HepG2 (cell line): ENCODE measurements around the gene RABEP2. TPM values are rescaled to one million over a fixed set of nuclear protein-coding genes. Genes with fewer than 3 reads are reported as not detected.

ENCODE experiments used
- CHCHD3 ChIP-seq: sonication (generic); formaldehyde crosslinking; IDR thresholded peaks from 2 replicates; pipeline ENCODE4 v1.8.0; 2022; ENCODE audit warnings: mild to moderate bottlenecking, missing genetic modification reagents, moderate library complexity
- EP300 ChIP-seq, 3 experiments: sonication (generic) in 1 of 3; formaldehyde crosslinking in 1 of 3; IDR thresholded peaks; 2 replicates each; pipeline versions ENCODE4 v1.5.1 to v1.6.1; 2011 to 2020; ENCODE audit warnings: low read depth in 2 of 3, low read length in 2 of 3, borderline replicate concordance in 1 of 3, improper control_type of control experiment in 1 of 3, mild to moderate bottlenecking in 1 of 3, missing genetic modification reagents in 1 of 3, moderate library complexity in 1 of 3
- FOXA1 ChIP-seq, 2 experiments: fragments of 450-650 bp in 1 of 2; sonication (generic) in 1 of 2; formaldehyde crosslinking in 1 of 2; IDR thresholded peaks; 2 replicates each; pipeline versions ENCODE4 v1.4.0 to v1.6.1; 2016 to 2020; ENCODE audit warnings: missing genetic modification reagents in 1 of 2
- KAT8 ChIP-seq: IDR thresholded peaks from 2 replicates; pipeline ENCODE4 v1.6.1; 2016; ENCODE audit warnings: missing genetic modification reagents, missing compliant biosample characterization
- MXI1 ChIP-seq: IDR thresholded peaks from 3 replicates; pipeline ENCODE4 v1.6.1; 2012; ENCODE audit warnings: low read depth, low read length, inconsistent platforms, borderline replicate concordance
- U2AF2 ChIP-seq: fragments of 200-400 bp; formaldehyde crosslinking; IDR thresholded peaks from 2 replicates; pipeline ENCODE4 v1.6.1; 2017; ENCODE audit warnings: low read depth, mild to moderate bottlenecking, low read length
- ZFP82 ChIP-seq: sonication (generic); formaldehyde crosslinking; IDR thresholded peaks from 2 replicates; pipeline ENCODE4 v1.5.1; 2020; ENCODE audit warnings: mild to moderate bottlenecking, missing genetic modification reagents, borderline replicate concordance
- ZNF225 ChIP-seq: sonication (generic); formaldehyde crosslinking; IDR thresholded peaks from 2 replicates; pipeline ENCODE4 v1.4.0; 2020; ENCODE audit warnings: mild to moderate bottlenecking, missing genetic modification reagents
- ZNF644 ChIP-seq: IDR thresholded peaks from 2 replicates; pipeline ENCODE4 v1.6.1; 2016; ENCODE audit warnings: low read depth
- ZNF75D ChIP-seq: sonication (generic); formaldehyde crosslinking; IDR thresholded peaks from 2 replicates; pipeline ENCODE4 v1.8.1; 2023; ENCODE audit warnings: missing genetic modification reagents, mild to moderate bottlenecking, borderline replicate concordance
- polyA plus RNA-seq, 8 experiments: library from polyadenylated mRNA; depleted of rRNA in 3 of 8; stranded (reverse) in 7 of 8; unstranded in 1 of 8; fragments of >200 nt; fragmentation: Illumina TruSeq in 4 of 8; extraction: Trizol in 4 of 8; gene quantifications; 2 replicates each; pipeline versions ENCODE4 v1.2.1 to v1.2.3, GENCODE V29; 2011 to 2016; ENCODE audit warnings: low read depth in 4 of 8, missing spikeins in 1 of 8, mixed read lengths in 1 of 8; ENCODE audit not compliant: insufficient read depth in 1 of 8
- total RNA-seq, 5 experiments: library from RNA; depleted of rRNA; stranded (reverse); fragments of >200 nt; fragmentation: Illumina TruSeq; extraction: Trizol; gene quantifications; 2 replicates each; pipeline ENCODE4 v1.2.3, GENCODE V29; 2016; ENCODE audit warnings: low read depth in 1 of 5
- TF ChIP-seq, protein P1 (sequence below): sonication (generic); formaldehyde crosslinking; IDR thresholded peaks from 2 replicates; pipeline ENCODE4 v1.5.1; 2020; ENCODE audit warnings: missing genetic modification reagents, mild to moderate bottlenecking, borderline replicate concordance
- TF ChIP-seq, protein P2 (sequence below): sonication (generic); formaldehyde crosslinking; IDR thresholded peaks from 2 replicates; pipeline ENCODE4 v1.5.0; 2020; ENCODE audit warnings: missing genetic modification reagents, mild to moderate bottlenecking, borderline replicate concordance
- TF ChIP-seq, protein P3 (sequence below): sonication (generic); formaldehyde crosslinking; IDR thresholded peaks from 2 replicates; pipeline ENCODE4 v1.4.0; 2020; ENCODE audit warnings: mild to moderate bottlenecking, low read depth, missing genetic modification reagents
- TF ChIP-seq, protein P4 (sequence below): sonication (generic); formaldehyde crosslinking; IDR thresholded peaks from 2 replicates; pipeline ENCODE4 v1.9.0; 2021; ENCODE audit warnings: missing genetic modification reagents, mild to moderate bottlenecking, borderline replicate concordance
- TF ChIP-seq, protein P5 (sequence below): IDR thresholded peaks from 2 replicates; pipeline ENCODE4 v1.6.1; 2012; ENCODE audit warnings: inconsistent platforms
- TF ChIP-seq, protein P6 (sequence below): fragments of 450-650 bp; IDR thresholded peaks from 2 replicates; pipeline ENCODE4 v1.6.1; 2017; ENCODE audit warnings: mild to moderate bottlenecking

RABEP2 gene
- total and polyA plus RNA-seq, 2 of the 13 experiments (the other 11 are each of a cell fraction or from before 2014, with no cell fraction given), result 10.8 to 18.4 TPM

DNA sequence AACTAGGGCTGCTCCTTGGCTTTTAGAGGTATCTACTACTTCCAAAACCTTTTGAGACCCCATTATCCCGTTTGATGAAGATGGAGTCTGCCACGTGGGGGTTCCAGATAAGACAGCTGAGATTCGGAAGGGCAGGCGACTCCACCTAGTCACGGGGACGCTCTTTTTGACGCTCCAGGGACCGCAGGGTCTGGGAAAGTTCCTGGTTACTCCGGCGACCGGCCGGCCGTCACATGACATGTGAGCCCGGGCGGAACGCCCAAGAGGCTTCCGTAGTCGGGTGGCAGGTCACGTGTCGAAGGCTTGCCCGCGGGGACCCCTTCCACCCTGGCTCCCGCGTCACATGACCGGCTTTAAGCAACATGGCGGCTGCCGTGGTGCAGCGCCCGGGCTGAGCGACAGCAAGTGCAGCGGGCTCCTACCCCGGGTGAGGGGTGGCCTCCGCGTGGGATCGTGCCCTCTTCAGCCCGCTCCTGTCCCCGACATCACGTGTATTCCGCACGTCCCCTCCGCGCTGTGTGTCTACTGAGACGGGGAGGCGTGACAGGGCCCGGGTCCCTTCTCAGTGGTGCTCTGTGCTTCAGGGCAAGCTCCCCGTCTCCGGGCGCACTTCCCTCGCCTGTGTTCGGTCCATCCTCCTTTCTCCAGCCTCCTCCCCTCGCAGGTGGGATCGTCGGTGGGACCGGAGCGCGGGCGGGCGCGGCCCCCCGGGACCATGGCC is 49.6 kb upstream of the RABEP2 start, which contains the start of gene SPNS1 (continued):
- TF ChIP-seq CHCHD3 (CRISPR knock-in tag) (no peak), U2AF2 (peak; percentile 96), FOXA1 (IDR thresholded peaks at IDR 0.05) (no peak), FOXA1 (CRISPR knock-in tag; IDR thresholded peaks at IDR 0.05) (peak; percentile 57), EP300 (IDR thresholded peaks at IDR 0.05; ENCODE audit: low read depth in 2 of 2, low read length in 2 of 2) (peak in 1 of 2 experiments; percentile 42; a peak in 1 of 4 replicates), EP300 (CRISPR knock-in tag; IDR thresholded peaks at IDR 0.05; ENCODE audit: borderline replicate concordance) (no peak; the same call in 1 of the 2 replicates), ZFP82 (CRISPR knock-in tag) (no peak), KAT8 (CRISPR knock-in tag) (peak; percentile 100), ZNF225 (CRISPR knock-in tag) (peak; percentile 88), ZNF644 (CRISPR knock-in tag) (no peak), ZNF75D (CRISPR knock-in tag) (no peak), MXI1 (peak; percentile 84; the same call in 2 of the 3 replicates)
- TF ChIP-seq, protein P1, sequence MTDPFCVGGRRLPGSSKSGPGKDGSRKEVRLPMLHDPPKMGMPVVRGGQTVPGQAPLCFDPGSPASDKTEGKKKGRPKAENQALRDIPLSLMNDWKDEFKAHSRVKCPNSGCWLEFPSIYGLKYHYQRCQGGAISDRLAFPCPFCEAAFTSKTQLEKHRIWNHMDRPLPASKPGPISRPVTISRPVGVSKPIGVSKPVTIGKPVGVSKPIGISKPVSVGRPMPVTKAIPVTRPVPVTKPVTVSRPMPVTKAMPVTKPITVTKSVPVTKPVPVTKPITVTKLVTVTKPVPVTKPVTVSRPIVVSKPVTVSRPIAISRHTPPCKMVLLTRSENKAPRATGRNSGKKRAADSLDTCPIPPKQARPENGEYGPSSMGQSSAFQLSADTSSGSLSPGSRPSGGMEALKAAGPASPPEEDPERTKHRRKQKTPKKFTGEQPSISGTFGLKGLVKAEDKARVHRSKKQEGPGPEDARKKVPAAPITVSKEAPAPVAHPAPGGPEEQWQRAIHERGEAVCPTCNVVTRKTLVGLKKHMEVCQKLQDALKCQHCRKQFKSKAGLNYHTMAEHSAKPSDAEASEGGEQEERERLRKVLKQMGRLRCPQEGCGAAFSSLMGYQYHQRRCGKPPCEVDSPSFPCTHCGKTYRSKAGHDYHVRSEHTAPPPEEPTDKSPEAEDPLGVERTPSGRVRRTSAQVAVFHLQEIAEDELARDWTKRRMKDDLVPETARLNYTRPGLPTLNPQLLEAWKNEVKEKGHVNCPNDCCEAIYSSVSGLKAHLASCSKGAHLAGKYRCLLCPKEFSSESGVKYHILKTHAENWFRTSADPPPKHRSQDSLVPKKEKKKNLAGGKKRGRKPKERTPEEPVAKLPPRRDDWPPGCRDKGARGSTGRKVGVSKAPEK (CRISPR knock-in tag), result no peak
- TF ChIP-seq, protein P2, sequence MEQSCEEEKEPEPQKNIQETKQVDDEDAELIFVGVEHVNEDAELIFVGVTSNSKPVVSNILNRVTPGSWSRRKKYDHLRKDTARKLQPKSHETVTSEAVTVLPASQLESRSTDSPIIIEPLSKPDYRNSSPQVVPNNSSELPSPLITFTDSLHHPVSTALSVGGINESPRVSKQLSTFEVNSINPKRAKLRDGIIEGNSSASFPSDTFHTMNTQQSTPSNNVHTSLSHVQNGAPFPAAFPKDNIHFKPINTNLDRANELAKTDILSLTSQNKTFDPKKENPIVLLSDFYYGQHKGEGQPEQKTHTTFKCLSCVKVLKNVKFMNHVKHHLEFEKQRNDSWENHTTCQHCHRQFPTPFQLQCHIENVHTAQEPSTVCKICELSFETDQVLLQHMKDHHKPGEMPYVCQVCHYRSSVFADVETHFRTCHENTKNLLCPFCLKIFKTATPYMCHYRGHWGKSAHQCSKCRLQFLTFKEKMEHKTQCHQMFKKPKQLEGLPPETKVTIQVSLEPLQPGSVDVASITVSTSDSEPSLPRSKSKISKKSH (CRISPR knock-in tag), result peak; percentile 59; the same call in 1 of the 2 replicates
- TF ChIP-seq, protein P3, sequence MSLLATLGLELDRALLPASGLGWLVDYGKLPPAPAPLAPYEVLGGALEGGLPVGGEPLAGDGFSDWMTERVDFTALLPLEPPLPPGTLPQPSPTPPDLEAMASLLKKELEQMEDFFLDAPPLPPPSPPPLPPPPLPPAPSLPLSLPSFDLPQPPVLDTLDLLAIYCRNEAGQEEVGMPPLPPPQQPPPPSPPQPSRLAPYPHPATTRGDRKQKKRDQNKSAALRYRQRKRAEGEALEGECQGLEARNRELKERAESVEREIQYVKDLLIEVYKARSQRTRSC (CRISPR knock-in tag), result peak; percentile 85; the same call in 1 of the 2 replicates
- TF ChIP-seq, protein P4, sequence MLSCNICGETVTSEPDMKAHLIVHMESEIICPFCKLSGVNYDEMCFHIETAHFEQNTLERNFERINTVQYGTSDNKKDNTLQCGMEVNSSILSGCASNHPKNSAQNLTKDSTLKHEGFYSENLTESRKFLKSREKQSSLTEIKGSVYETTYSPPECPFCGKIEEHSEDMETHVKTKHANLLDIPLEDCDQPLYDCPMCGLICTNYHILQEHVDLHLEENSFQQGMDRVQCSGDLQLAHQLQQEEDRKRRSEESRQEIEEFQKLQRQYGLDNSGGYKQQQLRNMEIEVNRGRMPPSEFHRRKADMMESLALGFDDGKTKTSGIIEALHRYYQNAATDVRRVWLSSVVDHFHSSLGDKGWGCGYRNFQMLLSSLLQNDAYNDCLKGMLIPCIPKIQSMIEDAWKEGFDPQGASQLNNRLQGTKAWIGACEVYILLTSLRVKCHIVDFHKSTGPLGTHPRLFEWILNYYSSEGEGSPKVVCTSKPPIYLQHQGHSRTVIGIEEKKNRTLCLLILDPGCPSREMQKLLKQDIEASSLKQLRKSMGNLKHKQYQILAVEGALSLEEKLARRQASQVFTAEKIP (CRISPR knock-in tag), result no peak
- TF ChIP-seq, protein P5, sequence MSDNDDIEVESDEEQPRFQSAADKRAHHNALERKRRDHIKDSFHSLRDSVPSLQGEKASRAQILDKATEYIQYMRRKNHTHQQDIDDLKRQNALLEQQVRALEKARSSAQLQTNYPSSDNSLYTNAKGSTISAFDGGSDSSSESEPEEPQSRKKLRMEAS, result peak; percentile 96
- TF ChIP-seq, protein P6, sequence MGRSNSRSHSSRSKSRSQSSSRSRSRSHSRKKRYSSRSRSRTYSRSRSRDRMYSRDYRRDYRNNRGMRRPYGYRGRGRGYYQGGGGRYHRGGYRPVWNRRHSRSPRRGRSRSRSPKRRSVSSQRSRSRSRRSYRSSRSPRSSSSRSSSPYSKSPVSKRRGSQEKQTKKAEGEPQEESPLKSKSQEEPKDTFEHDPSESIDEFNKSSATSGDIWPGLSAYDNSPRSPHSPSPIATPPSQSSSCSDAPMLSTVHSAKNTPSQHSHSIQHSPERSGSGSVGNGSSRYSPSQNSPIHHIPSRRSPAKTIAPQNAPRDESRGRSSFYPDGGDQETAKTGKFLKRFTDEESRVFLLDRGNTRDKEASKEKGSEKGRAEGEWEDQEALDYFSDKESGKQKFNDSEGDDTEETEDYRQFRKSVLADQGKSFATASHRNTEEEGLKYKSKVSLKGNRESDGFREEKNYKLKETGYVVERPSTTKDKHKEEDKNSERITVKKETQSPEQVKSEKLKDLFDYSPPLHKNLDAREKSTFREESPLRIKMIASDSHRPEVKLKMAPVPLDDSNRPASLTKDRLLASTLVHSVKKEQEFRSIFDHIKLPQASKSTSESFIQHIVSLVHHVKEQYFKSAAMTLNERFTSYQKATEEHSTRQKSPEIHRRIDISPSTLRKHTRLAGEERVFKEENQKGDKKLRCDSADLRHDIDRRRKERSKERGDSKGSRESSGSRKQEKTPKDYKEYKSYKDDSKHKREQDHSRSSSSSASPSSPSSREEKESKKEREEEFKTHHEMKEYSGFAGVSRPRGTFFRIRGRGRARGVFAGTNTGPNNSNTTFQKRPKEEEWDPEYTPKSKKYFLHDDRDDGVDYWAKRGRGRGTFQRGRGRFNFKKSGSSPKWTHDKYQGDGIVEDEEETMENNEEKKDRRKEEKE, result no peak
